ENCODE measurements around the gene SNORC. TPM values are rescaled to one million over a fixed set of nuclear protein-coding genes. Genes with fewer than 3 reads are reported as not detected.

The SNORC gene
- polyA plus RNA-seq, 1 donor from 2014 or later: 0.68 TPM

DNA sequence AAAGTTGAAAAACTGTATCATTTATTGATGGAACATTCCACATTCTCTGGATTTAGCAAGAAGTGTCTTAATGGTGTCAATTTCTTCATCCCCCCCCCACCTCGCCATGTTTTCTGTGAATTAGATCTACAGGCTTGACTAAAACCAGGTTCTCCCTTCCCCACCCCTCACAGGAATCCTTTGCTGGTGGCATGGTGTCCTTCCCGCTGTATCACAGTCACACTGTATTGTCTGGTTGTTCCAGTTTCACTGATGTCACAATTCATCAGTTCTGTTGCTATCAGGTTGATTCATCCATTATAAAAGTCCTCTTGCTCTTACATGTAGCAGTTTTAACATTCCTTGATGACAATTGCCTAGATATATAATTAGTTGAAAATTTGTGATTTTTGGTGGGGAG lies 6.1 kb upstream of the SNORC start:
- no peaks in the 10 kb centered on the region for H3K27me3 ChIP-seq (ENCODE audit: insufficient read depth, low read depth, low read length)
- no peak overlapping the region for H3K4me3 ChIP-seq (ENCODE audit: low read length)
- peaks cover 8% of the 10 kb centered on the region for H3K36me3 ChIP-seq (ENCODE audit: insufficient read depth, low read length)
- no peak overlapping the region for H2AFZ ChIP-seq (ENCODE audit: low read depth, low read length)
- no peaks in the 10 kb centered on the region for H3K9me2 ChIP-seq (ENCODE audit: insufficient read depth, low read length)
- H3K4me2 ChIP-seq (ENCODE audit: low read length): no peak overlapping the region
- no peaks in the 10 kb centered on the region for H3K9me3 ChIP-seq (ENCODE audit: low read length)
- H3K27ac ChIP-seq (ENCODE audit: low read length): no peak overlapping the region
- no peak overlapping the region for H3K9ac ChIP-seq (ENCODE audit: low read length)
- TF ChIP-seq TAF1 (IDR thresholded peaks at IDR 0.05; ENCODE audit: low read depth): no peak
- TF ChIP-seq SMC3 (conservative IDR thresholded peaks at IDR 0.05; ENCODE audit: poor library complexity): no peak
- no peak for TF ChIP-seq POLR2AphosphoS5 (IDR thresholded peaks at IDR 0.05)
- no peak for TF ChIP-seq EP300 (conservative IDR thresholded peaks at IDR 0.05; ENCODE audit: poor library complexity, severe bottlenecking)
- TF ChIP-seq MXI1 (conservative IDR thresholded peaks at IDR 0.05; ENCODE audit: poor library complexity, severe bottlenecking): no peak
- no peak for TF ChIP-seq CTCF (IDR thresholded peaks at IDR 0.05; ENCODE audit: poor library complexity, severe bottlenecking)
- TF ChIP-seq EZH2 (IDR thresholded peaks at IDR 0.05; ENCODE audit: borderline replicate concordance, insufficient read depth, low read length, poor library complexity, severe bottlenecking): no peak
- TF ChIP-seq RAD21 (conservative IDR thresholded peaks at IDR 0.05): no peak
- no peak for TF ChIP-seq REST (IDR thresholded peaks at IDR 0.05; ENCODE audit: borderline replicate concordance)
- no peaks in the 10 kb centered on the region for H3F3A ChIP-seq (ENCODE audit: insufficient read depth, low read length, poor library complexity, severe bottlenecking)
- no peaks in the 10 kb centered on the region for H4K20me1 ChIP-seq (ENCODE audit: insufficient read depth)
- H3K79me2 ChIP-seq (replicated peaks; ENCODE audit: insufficient read depth, low read length): no peaks in the 10 kb centered on the region

GRCh38 chr2:232865165-232865564 lies 4.9 kb upstream of the SNORC start:
- no peak for TF ChIP-seq MXI1 (conservative IDR thresholded peaks at IDR 0.05; ENCODE audit: poor library complexity, severe bottlenecking)
- TF ChIP-seq POLR2AphosphoS5 (IDR thresholded peaks at IDR 0.05): no peak
- TF ChIP-seq REST (IDR thresholded peaks at IDR 0.05; ENCODE audit: borderline replicate concordance): no peak
- no peak for TF ChIP-seq RAD21 (conservative IDR thresholded peaks at IDR 0.05)
- no peak for TF ChIP-seq EP300 (conservative IDR thresholded peaks at IDR 0.05; ENCODE audit: poor library complexity, severe bottlenecking)
- TF ChIP-seq CTCF (IDR thresholded peaks at IDR 0.05; ENCODE audit: poor library complexity, severe bottlenecking): no peak
- TF ChIP-seq SMC3 (conservative IDR thresholded peaks at IDR 0.05; ENCODE audit: poor library complexity): no peak
- no peaks in the 10 kb centered on the region for H3K36me3 ChIP-seq (ENCODE audit: insufficient read depth, low read length)
- no peak overlapping the region for H2AFZ ChIP-seq (ENCODE audit: low read depth, low read length)

More at GRCh38 chr2:232865165-232865564, 4.9 kb upstream of the SNORC start:
- Histone ChIP-seq H3K4me3 (ENCODE audit: low read length) (no peak overlapping the region), H3K79me2 (replicated peaks; ENCODE audit: insufficient read depth, low read length) (no peaks in the 10 kb centered on the region), H3K9me2 (ENCODE audit: insufficient read depth, low read length) (no peaks in the 10 kb centered on the region), H3K4me2 (ENCODE audit: low read length) (no peak overlapping the region), H4K20me1 (ENCODE audit: insufficient read depth) (no peaks in the 10 kb centered on the region), H3K9ac (ENCODE audit: low read length) (no peak overlapping the region), H3K9me3 (ENCODE audit: low read length) (no peaks in the 10 kb centered on the region), H3K27ac (ENCODE audit: low read length) (no peak overlapping the region), H3F3A (ENCODE audit: insufficient read depth, low read length, poor library complexity, severe bottlenecking) (no peaks in the 10 kb centered on the region), H3K27me3 (ENCODE audit: insufficient read depth, low read depth, low read length) (no peaks in the 10 kb centered on the region)

All from neural cell (in vitro differentiated cells).